K562 (cell line): ENCODE data around the gene CEND1. TPM values are rescaled to one million over a fixed set of nuclear protein-coding genes. Genes with fewer than 3 reads are reported as not detected.
A peak's percentile ranks its signal among the peaks of the same experiment; 100 is the strongest.

Source experiments
- HLTF ChIP-seq: fragments of 450-650 bp; IDR thresholded peaks from 2 replicates; pipeline ENCODE4 v1.6.1; 2016
- JUN ChIP-seq, 2 experiments: sonication (generic) in 1 of 2; formaldehyde crosslinking in 1 of 2; IDR thresholded peaks; 2 replicates each; pipeline versions ENCODE4 v1.6.1 to v1.8.0; 2012 to 2022; ENCODE audit warnings: borderline replicate concordance in 2 of 2, mild to moderate bottlenecking in 2 of 2, improper control_type of control experiment in 1 of 2, low read depth in 1 of 2, low read length in 1 of 2, missing genetic modification reagents in 1 of 2
- NR4A1 ChIP-seq, 2 experiments: fragments of 250-450 bp in 1 of 2; fragments of 450-650 bp in 1 of 2; sonication (Bioruptor Pico) in 1 of 2; IDR thresholded peaks; 2 replicates each; pipeline versions ENCODE4 v1.4.0 to v1.6.1; 2016 to 2020; ENCODE audit warnings: mild to moderate bottlenecking in 2 of 2, missing compliant biosample characterization in 1 of 2, missing genetic modification characterization in 1 of 2, moderate library complexity in 1 of 2
- PRDM10 ChIP-seq: fragments of 450-650 bp; IDR thresholded peaks from 2 replicates; pipeline ENCODE4 v1.6.1; 2018; ENCODE audit not compliant: partially characterized antibody
- SETDB1 ChIP-seq: IDR thresholded peaks from one replicate; pipeline ENCODE4 v1.6.1; 2012; ENCODE audit warnings: low read length, control low read depth, inconsistent platforms
- TAF7 ChIP-seq: fragments of 450-650 bp; IDR thresholded peaks from 2 replicates; pipeline ENCODE4 v1.6.1; 2016; ENCODE audit warnings: missing genetic modification characterization, missing compliant biosample characterization
- ZBTB1 ChIP-seq: sonication (generic); formaldehyde crosslinking; IDR thresholded peaks from 2 replicates; pipeline ENCODE4 v1.8.1; 2023; ENCODE audit warnings: missing genetic modification reagents, low read depth, mild to moderate bottlenecking, borderline replicate concordance
- ZBTB12 ChIP-seq: fragments of 250-450 bp; sonication (Bioruptor Pico); IDR thresholded peaks from 2 replicates; pipeline ENCODE4 v1.4.0; 2020
- ZNF583 ChIP-seq: fragments of 250-450 bp; sonication (Bioruptor Pico); IDR thresholded peaks from 2 replicates; pipeline ENCODE4 v1.4.0; 2020
- polyA plus RNA-seq, 8 experiments: library from polyadenylated mRNA; depleted of rRNA in 4 of 8; stranded (reverse) in 5 of 8; unstranded in 3 of 8; fragments of >200 nt; fragmentation: Nextera tagmentation in 2 of 8; fragmentation: Illumina TruSeq in 1 of 8; extraction: Ambion mirVana in 2 of 8; extraction: Trizol in 1 of 8; gene quantifications; 2 replicates each; pipeline versions ENCODE4 v1.2.1 to v1.2.3, GENCODE V29; 2011 to 2014; ENCODE audit warnings: inconsistent platforms in 1 of 8, missing spikeins in 1 of 8
- total RNA-seq, 7 experiments: library from RNA; depleted of rRNA in 6 of 7; stranded (reverse); fragments of >200 nt in 6 of 7; fragmentation: Illumina TruSeq in 2 of 7; extraction: Trizol in 2 of 7; gene quantifications; 2 replicates each; pipeline versions ENCODE4 v1.2.1 to v1.2.3, GENCODE V29; 2011 to 2021; ENCODE audit warnings: low replicate concordance in 1 of 7
- TF ChIP-seq, protein P1 (sequence below), 3 experiments: fragments of 200-800 bp in 1 of 3; sonication (Bioruptor generic) in 1 of 3; sonication (generic) in 1 of 3; formaldehyde crosslinking in 1 of 3; IDR thresholded peaks; 2 replicates each; pipeline versions ENCODE4 v1.6.1 to v1.8.0; 2016 to 2022; ENCODE audit warnings: mild to moderate bottlenecking in 2 of 3, missing compliant biosample characterization in 2 of 3, missing genetic modification characterization in 2 of 3, missing genetic modification reagents in 1 of 3
- TF ChIP-seq, protein P2 (sequence below): sonication (generic); formaldehyde crosslinking; IDR thresholded peaks from 2 replicates; pipeline ENCODE4 v1.8.0; 2022; ENCODE audit warnings: mild to moderate bottlenecking, low read depth, missing genetic modification reagents
- TF ChIP-seq, protein P3 (sequence below): fragments of 450-650 bp; conservative IDR thresholded peaks from 2 replicates; pipeline ENCODE4 v1.6.1; 2016; ENCODE audit warnings: missing genetic modification characterization, low read depth, mild to moderate bottlenecking, control low read depth, missing compliant biosample characterization
- TF ChIP-seq, protein P4 (sequence below): fragments of 450-650 bp; IDR thresholded peaks from 2 replicates; pipeline ENCODE4 v1.6.1; 2018; ENCODE audit warnings: mild to moderate bottlenecking, low read depth; ENCODE audit not compliant: partially characterized antibody

The CEND1 gene
- total and polyA plus RNA-seq, 9 of the 15 experiments (the other 6 are each of a cell fraction or from before 2014, with no cell fraction given): 0.13 to 0.18 (median 0.16) TPM; not detected in 6

- TF ChIP-seq, protein P1, sequence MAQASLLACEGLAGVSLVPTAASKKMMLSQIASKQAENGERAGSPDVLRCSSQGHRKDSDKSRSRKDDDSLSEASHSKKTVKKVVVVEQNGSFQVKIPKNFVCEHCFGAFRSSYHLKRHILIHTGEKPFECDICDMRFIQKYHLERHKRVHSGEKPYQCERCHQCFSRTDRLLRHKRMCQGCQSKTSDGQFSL (CRISPR knock-in tag; IDR thresholded peaks at IDR 0.05): 0 out of 2 replicates have a peak, but pooled peaks have one; percentile 24
- TF ChIP-seq, protein P1 (tag; IDR thresholded peaks at IDR 0.05): no peak
- TF ChIP-seq, protein P2, sequence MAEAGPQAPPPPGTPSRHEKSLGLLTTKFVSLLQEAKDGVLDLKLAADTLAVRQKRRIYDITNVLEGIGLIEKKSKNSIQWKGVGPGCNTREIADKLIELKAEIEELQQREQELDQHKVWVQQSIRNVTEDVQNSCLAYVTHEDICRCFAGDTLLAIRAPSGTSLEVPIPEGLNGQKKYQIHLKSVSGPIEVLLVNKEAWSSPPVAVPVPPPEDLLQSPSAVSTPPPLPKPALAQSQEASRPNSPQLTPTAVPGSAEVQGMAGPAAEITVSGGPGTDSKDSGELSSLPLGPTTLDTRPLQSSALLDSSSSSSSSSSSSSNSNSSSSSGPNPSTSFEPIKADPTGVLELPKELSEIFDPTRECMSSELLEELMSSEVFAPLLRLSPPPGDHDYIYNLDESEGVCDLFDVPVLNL: peak; percentile 79
- TF ChIP-seq, protein P3, sequence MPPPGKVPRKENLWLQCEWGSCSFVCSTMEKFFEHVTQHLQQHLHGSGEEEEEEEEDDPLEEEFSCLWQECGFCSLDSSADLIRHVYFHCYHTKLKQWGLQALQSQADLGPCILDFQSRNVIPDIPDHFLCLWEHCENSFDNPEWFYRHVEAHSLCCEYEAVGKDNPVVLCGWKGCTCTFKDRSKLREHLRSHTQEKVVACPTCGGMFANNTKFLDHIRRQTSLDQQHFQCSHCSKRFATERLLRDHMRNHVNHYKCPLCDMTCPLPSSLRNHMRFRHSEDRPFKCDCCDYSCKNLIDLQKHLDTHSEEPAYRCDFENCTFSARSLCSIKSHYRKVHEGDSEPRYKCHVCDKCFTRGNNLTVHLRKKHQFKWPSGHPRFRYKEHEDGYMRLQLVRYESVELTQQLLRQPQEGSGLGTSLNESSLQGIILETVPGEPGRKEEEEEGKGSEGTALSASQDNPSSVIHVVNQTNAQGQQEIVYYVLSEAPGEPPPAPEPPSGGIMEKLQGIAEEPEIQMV (tag): no peak
- TF ChIP-seq TAF7 (tag) (peak; percentile 42; the same call in 1 of the 2 replicates), JUN (IDR thresholded peaks at IDR 0.05; ENCODE audit: borderline replicate concordance, low read depth, low read length) (peak; percentile 19), JUN (CRISPR knock-in tag; IDR thresholded peaks at IDR 0.05; ENCODE audit: borderline replicate concordance) (peak; percentile 97; the same call in 1 of the 2 replicates), HLTF (0 out of 2 replicates have a peak, but pooled peaks have one; percentile 41), ZNF583 (CRISPR knock-in tag) (0 out of 2 replicates have a peak, but pooled peaks have one; percentile 66), SETDB1 (peak; percentile 50), PRDM10 (peak; percentile 55), NR4A1 (CRISPR knock-in tag; IDR thresholded peaks at IDR 0.05) (peak; percentile 77; the same call in 1 of the 2 replicates), NR4A1 (tag; IDR thresholded peaks at IDR 0.05) (peak; percentile 71; the same call in 1 of the 2 replicates), ZBTB1 (peak; percentile 90; the same call in 1 of the 2 replicates), ZBTB12 (peak; percentile 98)
- TF ChIP-seq, protein P4, sequence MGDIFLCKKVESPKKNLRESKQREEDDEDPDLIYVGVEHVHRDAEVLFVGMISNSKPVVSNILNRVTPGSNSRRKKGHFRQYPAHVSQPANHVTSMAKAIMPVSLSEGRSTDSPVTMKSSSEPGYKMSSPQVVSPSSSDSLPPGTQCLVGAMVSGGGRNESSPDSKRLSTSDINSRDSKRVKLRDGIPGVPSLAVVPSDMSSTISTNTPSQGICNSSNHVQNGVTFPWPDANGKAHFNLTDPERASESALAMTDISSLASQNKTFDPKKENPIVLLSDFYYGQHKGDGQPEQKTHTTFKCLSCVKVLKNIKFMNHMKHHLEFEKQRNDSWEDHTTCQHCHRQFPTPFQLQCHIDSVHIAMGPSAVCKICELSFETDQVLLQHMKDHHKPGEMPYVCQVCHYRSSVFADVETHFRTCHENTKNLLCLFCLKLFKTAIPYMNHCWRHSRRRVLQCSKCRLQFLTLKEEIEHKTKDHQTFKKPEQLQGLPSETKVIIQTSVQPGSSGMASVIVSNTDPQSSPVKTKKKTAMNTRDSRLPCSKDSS: no peak
Observed at GRCh38 chr11:809287-810039, 19.6 kb upstream of the CEND1 start, which contains the start of gene RPLP2 (continued).
